Epithelial cell of esophagus (primary cell): ENCODE results near the gene ADGRD1.

Experiments used
- DNase-seq: peaks from one replicate; pipeline ENCODE4 v3.0.0; 2010; ENCODE audit warnings: low read depth
- H3K4me3 ChIP-seq: 2 replicates; pipeline ENCODE4 v1.5.1; 2011; ENCODE audit warnings: mild to moderate bottlenecking, low read length, control low read depth
- TF ChIP-seq, protein P1 (sequence below): IDR thresholded peaks from 2 replicates; pipeline ENCODE4 v1.5.1; 2011; ENCODE audit warnings: low read depth, mild to moderate bottlenecking, low read length, control low read depth, inconsistent platforms; ENCODE audit not compliant: insufficient read depth; ENCODE audit errors: missing control alignments

Gene ADGRD1

DNA sequence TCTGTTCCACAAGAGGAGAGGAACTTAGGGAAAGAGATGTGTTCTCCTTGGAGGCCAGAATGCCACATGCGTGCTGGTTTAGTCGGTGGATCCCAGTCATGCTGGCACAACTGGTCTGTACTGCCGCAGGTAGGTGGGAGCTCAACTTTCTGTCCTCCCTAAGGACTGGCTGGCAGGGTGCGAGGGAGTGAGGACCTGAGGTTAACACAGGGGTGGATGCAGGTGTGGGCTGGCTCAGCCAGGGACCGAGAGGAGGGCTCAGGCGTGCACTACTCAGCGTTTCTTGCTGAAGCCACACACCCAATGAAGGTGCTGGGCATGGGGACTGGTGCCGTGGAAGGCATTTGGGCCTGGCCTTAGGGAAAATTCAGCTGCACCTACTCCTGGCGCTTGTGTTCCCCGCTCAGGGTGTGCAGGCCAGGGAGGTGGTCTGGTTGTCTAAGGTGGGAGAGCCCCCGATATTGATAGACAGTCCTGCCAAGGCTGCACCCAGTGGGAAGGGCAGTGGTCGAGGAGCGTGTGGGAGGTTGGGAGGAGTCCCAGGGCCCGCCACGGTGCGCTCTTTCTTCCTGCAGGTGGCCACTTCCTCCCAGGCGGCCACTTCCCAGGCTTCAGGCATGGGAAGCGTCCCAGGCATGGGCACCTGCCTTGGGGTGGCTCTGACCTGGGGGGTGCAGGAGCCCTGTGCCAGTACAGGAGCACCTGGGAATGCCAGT lies 138.4 kb downstream of the ADGRD1 start:
- no peak overlapping the region for H3K4me3 ChIP-seq
- TF ChIP-seq, protein P1, sequence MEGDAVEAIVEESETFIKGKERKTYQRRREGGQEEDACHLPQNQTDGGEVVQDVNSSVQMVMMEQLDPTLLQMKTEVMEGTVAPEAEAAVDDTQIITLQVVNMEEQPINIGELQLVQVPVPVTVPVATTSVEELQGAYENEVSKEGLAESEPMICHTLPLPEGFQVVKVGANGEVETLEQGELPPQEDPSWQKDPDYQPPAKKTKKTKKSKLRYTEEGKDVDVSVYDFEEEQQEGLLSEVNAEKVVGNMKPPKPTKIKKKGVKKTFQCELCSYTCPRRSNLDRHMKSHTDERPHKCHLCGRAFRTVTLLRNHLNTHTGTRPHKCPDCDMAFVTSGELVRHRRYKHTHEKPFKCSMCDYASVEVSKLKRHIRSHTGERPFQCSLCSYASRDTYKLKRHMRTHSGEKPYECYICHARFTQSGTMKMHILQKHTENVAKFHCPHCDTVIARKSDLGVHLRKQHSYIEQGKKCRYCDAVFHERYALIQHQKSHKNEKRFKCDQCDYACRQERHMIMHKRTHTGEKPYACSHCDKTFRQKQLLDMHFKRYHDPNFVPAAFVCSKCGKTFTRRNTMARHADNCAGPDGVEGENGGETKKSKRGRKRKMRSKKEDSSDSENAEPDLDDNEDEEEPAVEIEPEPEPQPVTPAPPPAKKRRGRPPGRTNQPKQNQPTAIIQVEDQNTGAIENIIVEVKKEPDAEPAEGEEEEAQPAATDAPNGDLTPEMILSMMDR: no peak
- no peak for DNase-seq

DNA sequence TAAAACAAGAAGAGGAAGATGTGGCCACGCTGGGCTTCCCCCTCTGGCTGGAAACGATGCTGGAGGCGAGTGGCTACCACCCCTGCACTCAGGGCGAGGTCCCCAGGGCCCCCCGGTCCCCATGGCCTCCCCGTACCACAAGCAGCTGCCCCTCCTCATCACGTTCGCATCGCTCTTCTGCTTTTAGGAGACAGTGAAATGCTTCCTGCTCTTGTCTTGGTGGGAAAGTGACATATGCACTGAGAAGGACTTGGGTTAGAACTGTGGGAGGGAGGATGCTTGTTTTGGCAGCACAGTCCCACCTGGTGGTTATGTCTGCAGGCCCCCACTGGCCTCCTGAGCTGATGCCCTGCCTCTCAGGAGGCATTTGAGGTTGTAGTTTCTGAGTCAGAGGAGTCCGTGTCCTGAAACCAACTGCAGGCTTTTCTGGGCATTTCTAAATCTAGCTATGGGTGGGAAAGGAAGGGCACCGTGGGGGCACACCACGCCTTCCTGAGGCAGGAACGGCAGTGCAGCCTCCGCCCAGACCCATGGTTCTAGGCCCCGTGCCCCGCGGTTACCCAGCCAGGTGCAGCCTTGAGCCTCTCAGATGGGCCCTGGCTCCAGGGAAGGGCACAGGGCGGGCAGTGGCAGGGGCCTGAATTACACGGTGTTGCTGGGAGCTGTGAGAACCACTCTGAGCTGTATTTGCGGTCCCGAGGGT lies 139.3 kb downstream of the ADGRD1 start:
- TF ChIP-seq, protein P1: no peak
- H3K4me3 ChIP-seq: no peak overlapping the region
- no peak for DNase-seq

DNA sequence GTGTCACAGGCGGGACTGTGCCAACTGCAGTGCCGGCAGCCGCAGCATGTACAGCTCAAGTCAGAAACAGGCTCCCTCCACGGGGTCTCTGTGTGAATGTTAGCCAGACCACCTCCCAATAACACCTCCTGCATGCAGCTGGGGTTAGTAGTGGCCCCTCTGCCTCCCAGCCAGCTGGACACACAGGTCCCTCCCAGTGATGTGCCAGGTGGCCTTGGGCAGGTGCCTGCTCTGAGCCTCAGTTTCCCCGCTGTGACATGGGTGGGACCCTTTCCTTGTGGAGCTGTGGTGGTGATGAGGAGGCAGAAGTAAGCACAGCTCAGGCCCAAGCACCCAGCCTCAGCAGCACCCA lies 139.9 kb downstream of the ADGRD1 start:
- TF ChIP-seq, protein P1: no peak
- no peak overlapping the region for H3K4me3 ChIP-seq
- no peak for DNase-seq

DNA sequence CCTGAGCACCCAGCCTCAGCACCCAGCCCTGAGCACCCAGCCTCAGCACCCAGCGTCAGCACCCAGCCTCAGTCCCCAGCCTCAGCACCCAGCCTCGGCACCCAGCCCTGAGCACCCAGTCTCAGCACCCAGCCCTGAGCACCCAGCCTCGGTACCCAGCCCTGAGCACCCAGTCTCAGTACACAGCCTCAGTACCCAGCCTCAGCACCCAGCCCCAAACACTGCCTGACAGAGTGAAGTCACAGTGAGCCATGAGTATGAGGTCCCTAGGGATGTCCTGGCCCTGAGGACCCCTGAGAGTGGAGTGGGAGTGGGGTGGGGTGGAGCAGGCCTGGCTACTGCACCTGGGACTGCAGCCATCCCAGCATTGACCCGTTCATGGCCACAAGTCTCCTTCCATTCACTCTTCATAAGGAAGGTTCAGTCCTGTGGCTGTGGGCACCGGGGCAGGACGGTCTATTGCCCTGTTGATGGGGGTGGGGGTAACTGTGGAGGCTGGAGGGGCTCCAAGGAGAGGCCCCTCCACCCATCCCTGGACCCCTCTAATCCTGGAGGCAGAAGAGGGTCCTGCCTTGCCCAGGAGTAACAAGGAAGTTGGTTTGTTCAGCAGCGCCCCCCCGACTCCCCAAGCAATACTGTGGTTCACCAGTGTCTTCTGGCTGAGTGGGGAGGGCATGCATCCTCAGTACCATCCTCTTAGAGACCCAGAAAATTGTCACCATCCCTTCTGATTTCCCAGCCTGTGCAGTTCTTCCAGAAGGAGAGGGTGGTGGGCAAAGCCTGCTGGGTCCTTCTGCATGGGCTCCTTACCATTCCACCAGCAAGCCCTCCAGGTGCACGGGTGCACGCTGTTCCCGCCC lies 140.5 kb downstream of the ADGRD1 start:
- TF ChIP-seq, protein P1: no peak
- no peak overlapping the region for H3K4me3 ChIP-seq
- DNase-seq: no peak

DNA sequence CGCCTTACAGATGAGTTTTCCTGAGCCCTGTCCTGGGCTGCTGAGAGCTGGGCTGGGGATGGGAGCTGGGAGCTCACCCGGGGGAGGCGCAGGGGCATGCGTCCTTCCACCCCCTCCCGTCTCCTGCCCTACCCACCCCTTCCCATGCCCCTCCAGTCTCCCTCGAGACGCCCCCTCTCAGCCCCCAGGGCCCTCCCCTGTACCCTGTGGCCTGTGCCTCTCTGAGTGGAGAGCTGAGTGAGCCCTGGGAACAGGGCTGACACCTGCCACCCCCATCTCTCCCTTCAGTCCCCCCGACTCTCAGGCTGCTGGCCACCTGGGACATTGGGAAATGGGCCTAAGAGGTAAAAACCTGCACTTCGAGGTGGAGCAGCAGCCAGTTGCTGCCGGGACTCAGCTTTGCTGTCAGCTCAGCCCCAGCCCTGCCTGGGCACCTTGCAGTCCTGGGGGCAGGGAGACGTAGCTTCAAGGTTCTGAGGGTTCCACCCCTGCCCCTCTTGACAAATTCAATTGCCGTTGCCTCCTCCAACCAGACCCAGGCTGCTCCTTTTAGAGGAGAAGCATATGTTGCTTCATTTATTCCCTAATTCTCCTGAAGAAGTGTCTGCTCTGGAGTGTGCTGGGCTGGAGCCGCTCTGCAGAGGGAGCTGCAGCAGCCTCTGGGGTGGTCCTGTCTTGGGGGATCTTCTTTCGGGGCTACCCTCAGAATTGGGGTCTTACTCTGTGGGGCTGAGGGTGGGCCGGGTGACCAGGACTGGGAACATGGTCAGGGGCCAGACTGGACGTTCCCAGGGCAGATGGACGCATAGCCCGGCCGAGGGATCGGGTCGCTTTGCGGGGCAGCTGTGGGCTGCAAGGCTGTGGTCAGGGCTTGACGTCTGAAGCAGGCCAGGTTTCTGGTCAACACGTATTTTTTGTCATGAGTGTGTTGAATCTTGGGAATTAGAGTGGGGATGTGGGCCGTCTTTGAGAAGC lies 141.4 kb downstream of the ADGRD1 start:
- TF ChIP-seq, protein P1: no peak
- no peak for DNase-seq
- H3K4me3 ChIP-seq: no peak overlapping the region
